BE2C (cell line): ENCODE measurements around the gene POLD1.

Experiments used
- DNase-seq: peaks from one replicate; pipeline ENCODE4 v3.0.0-alpha.2; 2020
- H3K27me3 ChIP-seq: fragments of 250-450 bp; sonication (Bioruptor Pico); 2 replicates; pipeline ENCODE4 v1.5.1; 2020; ENCODE audit warnings: mild to moderate bottlenecking
- H3K36me3 ChIP-seq: fragments of 250-450 bp; sonication (Bioruptor Pico); 2 replicates; pipeline ENCODE4 v1.5.1; 2020; ENCODE audit warnings: mild to moderate bottlenecking
- H3K4me1 ChIP-seq: fragments of 250-450 bp; sonication (Bioruptor Pico); 2 replicates; pipeline ENCODE4 v1.5.1; 2020
- H3K4me3 ChIP-seq: 2 replicates; pipeline ENCODE4 v1.5.1; 2011; ENCODE audit warnings: low read depth, low read length
- H3K9me3 ChIP-seq: fragments of 250-450 bp; sonication (Bioruptor Pico); 2 replicates; pipeline ENCODE4 v1.5.1; 2020
- TF ChIP-seq, protein P1 (sequence below): IDR thresholded peaks from 2 replicates; pipeline ENCODE4 v1.5.1; 2012; ENCODE audit warnings: mild to moderate bottlenecking, low read depth, low read length

The POLD1 gene

DNA sequence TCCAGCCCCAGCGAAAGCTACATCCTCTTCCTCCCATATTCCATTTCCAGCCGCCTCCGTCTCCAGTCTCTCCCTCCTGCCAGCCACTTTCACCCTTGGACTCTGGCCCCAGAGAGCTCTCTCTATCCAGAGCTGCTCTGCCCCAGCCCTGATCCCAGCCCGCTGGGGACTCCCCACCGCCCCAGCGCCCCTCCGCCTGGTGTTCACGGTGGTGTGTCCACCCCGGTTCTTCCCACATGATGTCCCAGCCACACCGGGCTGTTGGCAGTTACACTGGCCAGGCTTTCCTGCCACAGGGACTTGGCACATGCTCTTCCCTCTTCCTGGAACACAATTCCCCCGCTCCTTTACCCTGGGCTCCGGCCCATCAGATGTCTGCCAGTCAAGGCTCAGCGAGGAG, 80.9 kb downstream of the POLD1 start:
- H3K4me1 ChIP-seq, result no peaks in the 10 kb centered on the region
- no peaks in the 10 kb centered on the region for H3K36me3 ChIP-seq
- H3K27me3 ChIP-seq, result no peaks in the 10 kb centered on the region
- H3K4me3 ChIP-seq, result no peak overlapping the region
- DNase-seq, result no peak
- TF ChIP-seq, protein P1, sequence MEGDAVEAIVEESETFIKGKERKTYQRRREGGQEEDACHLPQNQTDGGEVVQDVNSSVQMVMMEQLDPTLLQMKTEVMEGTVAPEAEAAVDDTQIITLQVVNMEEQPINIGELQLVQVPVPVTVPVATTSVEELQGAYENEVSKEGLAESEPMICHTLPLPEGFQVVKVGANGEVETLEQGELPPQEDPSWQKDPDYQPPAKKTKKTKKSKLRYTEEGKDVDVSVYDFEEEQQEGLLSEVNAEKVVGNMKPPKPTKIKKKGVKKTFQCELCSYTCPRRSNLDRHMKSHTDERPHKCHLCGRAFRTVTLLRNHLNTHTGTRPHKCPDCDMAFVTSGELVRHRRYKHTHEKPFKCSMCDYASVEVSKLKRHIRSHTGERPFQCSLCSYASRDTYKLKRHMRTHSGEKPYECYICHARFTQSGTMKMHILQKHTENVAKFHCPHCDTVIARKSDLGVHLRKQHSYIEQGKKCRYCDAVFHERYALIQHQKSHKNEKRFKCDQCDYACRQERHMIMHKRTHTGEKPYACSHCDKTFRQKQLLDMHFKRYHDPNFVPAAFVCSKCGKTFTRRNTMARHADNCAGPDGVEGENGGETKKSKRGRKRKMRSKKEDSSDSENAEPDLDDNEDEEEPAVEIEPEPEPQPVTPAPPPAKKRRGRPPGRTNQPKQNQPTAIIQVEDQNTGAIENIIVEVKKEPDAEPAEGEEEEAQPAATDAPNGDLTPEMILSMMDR, result no peak
- H3K9me3 ChIP-seq, result no peaks in the 10 kb centered on the region

DNA sequence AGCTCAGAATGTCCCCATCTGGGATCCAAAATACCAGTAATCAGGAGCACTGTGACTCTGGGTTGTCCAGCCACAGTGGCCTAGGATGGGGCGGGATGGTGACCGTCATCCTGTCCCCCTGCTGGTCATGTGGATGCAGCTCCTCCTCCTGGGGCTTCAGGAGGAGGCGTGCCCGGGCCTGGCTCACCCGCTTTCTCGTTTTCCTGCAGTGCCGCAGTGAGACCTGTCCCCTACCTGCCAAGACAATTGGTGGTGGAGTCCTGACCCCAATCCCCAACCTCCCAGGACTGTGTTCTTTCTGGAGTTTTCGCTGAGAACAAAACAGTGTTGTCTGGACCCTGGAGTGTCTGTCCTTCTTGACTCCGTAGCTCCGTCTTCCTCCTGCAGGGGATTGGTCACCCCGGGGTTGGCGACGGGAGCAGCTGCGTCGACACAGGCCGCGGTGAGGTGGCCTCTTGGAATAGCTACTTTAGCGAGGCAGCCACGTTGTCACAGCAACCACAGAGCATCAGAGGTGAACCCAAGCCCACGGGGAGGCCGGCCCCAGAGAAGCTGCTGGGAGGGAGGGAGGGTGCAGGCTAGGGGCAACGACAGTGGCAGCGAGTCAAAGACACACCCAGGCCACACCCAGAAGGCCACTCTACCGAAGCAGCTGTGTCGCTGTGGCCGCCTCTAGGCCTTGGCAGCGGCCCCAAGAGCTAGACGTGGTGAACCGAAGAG, 82.0 kb downstream of the POLD1 start:
- Histone ChIP-seq H3K9me3 (no peaks in the 10 kb centered on the region), H3K27me3 (no peaks in the 10 kb centered on the region), H3K36me3 (no peaks in the 10 kb centered on the region), H3K4me3 (no peak overlapping the region), H3K4me1 (no peaks in the 10 kb centered on the region)
- TF ChIP-seq, protein P1, result peak; percentile 58
- DNase-seq, result peak; percentile 52

DNA sequence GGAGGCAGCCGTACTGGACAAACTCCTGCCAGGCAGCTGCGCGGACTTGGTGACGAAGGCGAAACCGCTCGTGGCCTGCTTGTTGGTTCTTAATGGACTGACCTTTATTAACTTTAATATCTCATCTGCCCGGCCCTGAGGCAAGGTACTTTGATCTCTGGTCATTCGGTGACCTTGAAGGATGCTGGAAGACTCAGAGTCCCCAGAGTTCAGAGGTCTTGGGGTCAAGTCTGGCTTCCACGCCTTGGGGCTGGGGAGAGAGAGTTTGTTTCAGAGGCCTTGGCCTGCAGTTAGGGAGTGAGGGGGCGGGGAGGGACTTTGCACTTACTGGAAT, 82.5 kb downstream of the POLD1 start:
- Histone ChIP-seq H3K4me1 (no peaks in the 10 kb centered on the region), H3K4me3 (no peak overlapping the region), H3K36me3 (no peaks in the 10 kb centered on the region), H3K27me3 (no peaks in the 10 kb centered on the region), H3K9me3 (no peaks in the 10 kb centered on the region)
- TF ChIP-seq, protein P1, result no peak
- no peak for DNase-seq

DNA sequence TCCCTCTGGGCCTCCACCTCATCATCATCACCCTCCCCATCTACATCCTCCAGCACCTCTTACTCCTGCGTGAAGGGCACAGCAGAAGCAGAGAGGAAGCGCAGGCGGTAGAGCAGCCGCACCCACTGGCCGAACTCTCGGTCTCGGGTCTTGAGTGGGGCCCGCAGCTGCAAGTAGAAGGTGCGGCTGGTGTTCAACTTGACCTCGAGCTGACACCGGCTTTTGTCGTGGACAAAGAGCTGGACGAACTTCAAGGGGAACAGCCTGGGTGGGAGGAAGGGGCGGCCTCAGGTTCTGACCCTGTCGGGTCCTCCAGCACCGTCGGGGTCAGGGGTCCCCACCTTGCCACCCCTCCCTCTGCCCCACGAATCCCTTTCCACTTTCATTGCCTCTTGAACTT, 83.4 kb downstream of the POLD1 start:
- Histone ChIP-seq H3K4me1 (no peaks in the 10 kb centered on the region), H3K4me3 (no peak overlapping the region), H3K27me3 (no peaks in the 10 kb centered on the region), H3K9me3 (no peaks in the 10 kb centered on the region), H3K36me3 (no peaks in the 10 kb centered on the region)
- no peak for DNase-seq
- TF ChIP-seq, protein P1, result no peak
